Measurements from ENCODE around the gene DNAJA3. TPM values are rescaled to one million over a fixed set of nuclear protein-coding genes. Genes with fewer than 3 reads are reported as not detected.

DNAJA3 gene
- total and polyA plus RNA-seq, 4 donors: 24.8 to 38.5 (median 35.5) TPM

DNA sequence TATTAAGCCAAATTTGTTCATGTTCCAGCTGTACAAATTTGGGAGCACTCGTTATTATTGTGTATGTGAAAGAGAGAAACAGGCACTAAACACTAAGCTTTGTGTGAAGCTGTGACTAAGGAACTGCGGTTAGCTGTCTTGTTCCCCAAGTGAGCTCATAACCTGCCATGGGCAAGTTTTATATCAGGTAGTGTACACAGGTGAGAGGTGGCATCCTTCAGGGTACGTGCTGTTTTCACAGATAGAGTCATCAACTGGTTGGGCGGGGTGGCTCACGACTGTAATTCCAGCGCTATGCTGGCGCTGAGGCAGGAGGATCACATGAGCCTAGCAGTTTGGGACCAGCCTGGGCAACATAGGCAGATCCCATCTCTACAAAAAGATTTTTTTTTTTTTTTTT is 2.8 kb downstream of the DNAJA3 start:
- H3K27me3 ChIP-seq (ENCODE audit: control insufficient read depth in 3 of 3, insufficient read depth in 3 of 3, low read length in 2 of 3): no peaks in the 10 kb centered on the region
- H3K4me1 ChIP-seq (ENCODE audit: control insufficient read depth in 5 of 5, insufficient read depth in 5 of 5, low read length in 5 of 5): peaks cover 0 to 15% (median 7%) of the 10 kb centered on the region in 5 donors
- H3K4me3 ChIP-seq: no peak overlapping the region
- no peak overlapping the region for H3K27ac ChIP-seq (ENCODE audit: low read depth in 1 of 2, low read length in 1 of 2)
- TF ChIP-seq, protein P1, sequence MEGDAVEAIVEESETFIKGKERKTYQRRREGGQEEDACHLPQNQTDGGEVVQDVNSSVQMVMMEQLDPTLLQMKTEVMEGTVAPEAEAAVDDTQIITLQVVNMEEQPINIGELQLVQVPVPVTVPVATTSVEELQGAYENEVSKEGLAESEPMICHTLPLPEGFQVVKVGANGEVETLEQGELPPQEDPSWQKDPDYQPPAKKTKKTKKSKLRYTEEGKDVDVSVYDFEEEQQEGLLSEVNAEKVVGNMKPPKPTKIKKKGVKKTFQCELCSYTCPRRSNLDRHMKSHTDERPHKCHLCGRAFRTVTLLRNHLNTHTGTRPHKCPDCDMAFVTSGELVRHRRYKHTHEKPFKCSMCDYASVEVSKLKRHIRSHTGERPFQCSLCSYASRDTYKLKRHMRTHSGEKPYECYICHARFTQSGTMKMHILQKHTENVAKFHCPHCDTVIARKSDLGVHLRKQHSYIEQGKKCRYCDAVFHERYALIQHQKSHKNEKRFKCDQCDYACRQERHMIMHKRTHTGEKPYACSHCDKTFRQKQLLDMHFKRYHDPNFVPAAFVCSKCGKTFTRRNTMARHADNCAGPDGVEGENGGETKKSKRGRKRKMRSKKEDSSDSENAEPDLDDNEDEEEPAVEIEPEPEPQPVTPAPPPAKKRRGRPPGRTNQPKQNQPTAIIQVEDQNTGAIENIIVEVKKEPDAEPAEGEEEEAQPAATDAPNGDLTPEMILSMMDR (IDR thresholded peaks at IDR 0.05; ENCODE audit: control extremely low read depth, extremely low read depth): no peak
- ATAC-seq (ENCODE audit: insufficient read depth, low FRiP score): no peak
- DNase-seq: no peak
- WGBS, 2 donors: 96 to 99% methylated on average over 7 of the region's 7 CpGs
- H3K36me3 ChIP-seq (ENCODE audit: control insufficient read depth in 4 of 4, insufficient read depth in 4 of 4, low read length in 4 of 4): peaks cover 0 to 9% (median 4%) of the 10 kb centered on the region in 4 donors
- no peak overlapping the region for H3K9ac ChIP-seq (ENCODE audit: insufficient read depth in 1 of 2, low read length in 2 of 2)
- H3K9me3 ChIP-seq (ENCODE audit: control insufficient read depth in 4 of 4, insufficient read depth in 3 of 4, low read length in 3 of 4): no peaks in the 10 kb centered on the region

DNA sequence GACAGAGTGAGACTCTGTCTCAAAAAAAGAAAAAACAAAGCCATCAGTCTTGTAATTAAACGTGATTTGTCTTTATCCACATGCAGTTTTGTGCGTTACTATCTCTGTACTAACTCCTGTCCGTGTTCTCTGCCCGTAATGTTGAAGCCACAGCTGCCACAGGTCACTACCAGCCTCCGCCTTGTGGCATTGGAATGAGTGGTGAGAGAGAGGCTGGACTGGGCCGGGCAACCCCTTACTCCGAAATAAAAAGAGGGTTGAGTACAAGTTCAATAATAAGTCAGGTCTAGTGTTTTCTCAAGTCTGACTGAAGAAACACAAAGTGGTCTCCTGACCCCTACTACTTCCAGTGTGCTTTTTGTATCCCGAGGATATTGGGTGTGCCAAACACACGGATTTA is 5.4 kb downstream of the DNAJA3 start:
- Histone ChIP-seq H3K9me3 (ENCODE audit: control insufficient read depth in 4 of 4, insufficient read depth in 3 of 4, low read length in 3 of 4) (no peaks in the 10 kb centered on the region), H3K4me3 (no peak overlapping the region), H3K27ac (ENCODE audit: low read depth in 1 of 2, low read length in 1 of 2) (no peak overlapping the region), H3K4me1 (ENCODE audit: control insufficient read depth in 5 of 5, insufficient read depth in 5 of 5, low read length in 5 of 5) (peaks cover 0 to 10% (median 5%) of the 10 kb centered on the region in 5 donors), H3K9ac (ENCODE audit: insufficient read depth in 1 of 2, low read length in 2 of 2) (no peak overlapping the region), H3K36me3 (ENCODE audit: control insufficient read depth in 4 of 4, insufficient read depth in 4 of 4, low read length in 4 of 4) (peaks cover 0 to 16% (median 9%) of the 10 kb centered on the region in 4 donors), H3K27me3 (ENCODE audit: control insufficient read depth in 3 of 3, insufficient read depth in 3 of 3, low read length in 2 of 3) (no peaks in the 10 kb centered on the region)
- no peak for ATAC-seq (ENCODE audit: insufficient read depth, low FRiP score)
- TF ChIP-seq, protein P1 (IDR thresholded peaks at IDR 0.05; ENCODE audit: control extremely low read depth, extremely low read depth): no peak
- 92 to 93% methylated on average over 9 of the region's 9 CpGs for WGBS, 2 donors
- no peak for DNase-seq

DNA sequence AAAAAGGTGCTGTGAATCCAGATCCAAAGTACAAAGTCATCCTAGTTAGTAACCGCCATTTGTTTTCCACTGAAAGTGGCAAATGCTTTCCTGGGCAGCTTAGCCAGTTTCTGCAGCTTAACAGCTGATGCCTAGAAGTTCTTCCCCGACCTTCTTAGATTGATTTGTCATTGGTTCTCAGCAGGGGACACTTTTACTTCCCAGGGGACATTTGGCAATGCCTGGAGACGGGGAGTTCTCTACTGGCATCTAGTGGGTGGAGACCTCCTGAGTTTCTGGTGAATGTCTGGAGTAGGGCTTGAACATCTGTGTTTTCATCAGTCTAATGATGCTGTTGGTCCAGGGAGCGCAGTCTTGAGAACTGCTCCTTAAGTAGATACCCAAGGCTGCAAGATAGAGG is 7.6 kb downstream of the DNAJA3 start:
- no peak overlapping the region for H3K4me3 ChIP-seq
- H3K27ac ChIP-seq (ENCODE audit: low read depth in 1 of 2, low read length in 1 of 2): no peak overlapping the region
- DNase-seq (no peak), ATAC-seq (ENCODE audit: insufficient read depth, low FRiP score) (no peak)
- no peak overlapping the region for H3K9ac ChIP-seq (ENCODE audit: insufficient read depth in 1 of 2, low read length in 2 of 2)
- H3K9me3 ChIP-seq (ENCODE audit: control insufficient read depth in 4 of 4, insufficient read depth in 3 of 4, low read length in 3 of 4): no peaks in the 10 kb centered on the region
- TF ChIP-seq, protein P1 (IDR thresholded peaks at IDR 0.05; ENCODE audit: control extremely low read depth, extremely low read depth): no peak
- no peaks in the 10 kb centered on the region for H3K27me3 ChIP-seq (ENCODE audit: control insufficient read depth in 3 of 3, insufficient read depth in 3 of 3, low read length in 2 of 3)
- WGBS, 2 donors: 93 to 94% methylated on average over 4 of the region's 4 CpGs
- H3K36me3 ChIP-seq (ENCODE audit: control insufficient read depth in 4 of 4, insufficient read depth in 4 of 4, low read length in 4 of 4): peaks cover 9 to 32% (median 16%) of the 10 kb centered on the region in 4 donors
- H3K4me1 ChIP-seq (ENCODE audit: control insufficient read depth in 5 of 5, insufficient read depth in 5 of 5, low read length in 5 of 5): no peaks in the 10 kb centered on the region

All from lung (tissue), 12 donors.